Tibial nerve (tissue), 4 donors: ENCODE measurements around the gene FAM13A. TPM values are rescaled to one million over a fixed set of nuclear protein-coding genes. Genes with fewer than 3 reads are reported as not detected.

ENCODE experiments used
- DNase-seq, 2 donors: peaks; one replicate each; pipeline ENCODE4 v3.0.0-alpha.2; 2019; ENCODE audit warnings: low spot score in 2 of 2
- H3K27ac ChIP-seq, 4 donors: fragments of 200-600 bp; sonication (generic) in 3 of 4; one replicate each; pipeline ENCODE4 v1.5.1; 2017 to 2019; ENCODE audit warnings: mild to moderate bottlenecking in 1 of 4
- H3K27me3 ChIP-seq, 2 donors: fragments of 200-600 bp; sonication (generic) in 1 of 2; one replicate each; pipeline versions ENCODE4 v1.5.1 to v1.6.0; 2017 to 2019
- H3K36me3 ChIP-seq, 3 donors: fragments of 200-600 bp; sonication (generic); one replicate each; pipeline ENCODE4 v1.5.1; 2018 to 2019
- H3K4me1 ChIP-seq, 4 donors: fragments of 200-600 bp; sonication (generic) in 3 of 4; one replicate each; pipeline ENCODE4 v1.5.1; 2017 to 2019
- H3K4me3 ChIP-seq, 4 donors: fragments of 200-600 bp; sonication (generic) in 3 of 4; one replicate each; pipeline ENCODE4 v1.5.1; 2017 to 2019; ENCODE audit warnings: mild to moderate bottlenecking in 1 of 4, moderate library complexity in 1 of 4
- H3K9me3 ChIP-seq, 4 donors: fragments of 200-600 bp; sonication (generic) in 3 of 4; one replicate each; pipeline ENCODE4 v1.5.1; 2017 to 2019
- EP300 ChIP-seq, 2 donors: sonication (generic); formaldehyde crosslinking; IDR thresholded peaks; one replicate each; pipeline ENCODE4 v1.6.1; 2017; ENCODE audit warnings: antibody characterized with exemption in 2 of 2, mild to moderate bottlenecking in 1 of 2
- POLR2A ChIP-seq, 2 donors: fragments of 450-650 bp; IDR thresholded peaks; one replicate each; pipeline ENCODE4 v1.6.1; 2017; ENCODE audit warnings: antibody characterized with exemption in 2 of 2, mild to moderate bottlenecking in 2 of 2, moderate library complexity in 2 of 2
- WGBS, 2 donors: methylation state at CpG; one replicate each; pipeline ENCODE4 v1.1.5; 2018; 5-methylcytosine and 5-hydroxymethylcytosine counted together
- total RNA-seq, 4 donors: library from RNA; depleted of rRNA; stranded (reverse); fragments of >200 nt; gene quantifications; one replicate each; pipeline ENCODE4 v1.1.0, GENCODE V29; 2016
- TF ChIP-seq, protein P1 (sequence below), 5 experiments: fragments of 200-600 bp in 3 of 5; fragments of 450-650 bp in 2 of 5; sonication (generic) in 3 of 5; IDR thresholded peaks; one replicate each; pipeline ENCODE4 v1.5.1; 2016 to 2019; ENCODE audit warnings: antibody characterized with exemption in 5 of 5, mild to moderate bottlenecking in 3 of 5, moderate library complexity in 2 of 5

Gene FAM13A
- total RNA-seq, 4 donors from 2014 or later, result 48.8 to 77.6 (median 58.8) TPM

DNA sequence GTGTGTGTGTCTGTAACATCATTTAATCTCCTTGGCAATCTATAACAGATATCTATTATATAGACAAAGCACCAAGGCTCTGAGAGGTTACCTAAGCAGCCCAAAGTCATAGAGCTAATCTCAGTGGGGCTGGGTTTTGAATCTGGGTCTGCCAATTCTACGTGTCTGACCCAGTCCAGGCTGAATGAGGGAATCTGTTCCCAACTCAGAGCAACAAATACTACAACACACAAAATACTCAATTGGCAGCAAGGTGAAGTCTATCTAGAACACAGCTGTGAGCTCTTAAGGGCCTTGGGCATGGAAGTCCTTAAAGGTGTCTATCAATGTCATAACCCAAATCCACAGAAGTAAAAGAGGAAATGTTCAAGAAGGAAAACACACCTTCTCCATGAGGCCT, 311.8 kb downstream of the FAM13A start:
- peaks cover 0 to 40% (median 0%) of the 10 kb centered on the region in 3 donors for H3K36me3 ChIP-seq
- TF ChIP-seq, protein P1, sequence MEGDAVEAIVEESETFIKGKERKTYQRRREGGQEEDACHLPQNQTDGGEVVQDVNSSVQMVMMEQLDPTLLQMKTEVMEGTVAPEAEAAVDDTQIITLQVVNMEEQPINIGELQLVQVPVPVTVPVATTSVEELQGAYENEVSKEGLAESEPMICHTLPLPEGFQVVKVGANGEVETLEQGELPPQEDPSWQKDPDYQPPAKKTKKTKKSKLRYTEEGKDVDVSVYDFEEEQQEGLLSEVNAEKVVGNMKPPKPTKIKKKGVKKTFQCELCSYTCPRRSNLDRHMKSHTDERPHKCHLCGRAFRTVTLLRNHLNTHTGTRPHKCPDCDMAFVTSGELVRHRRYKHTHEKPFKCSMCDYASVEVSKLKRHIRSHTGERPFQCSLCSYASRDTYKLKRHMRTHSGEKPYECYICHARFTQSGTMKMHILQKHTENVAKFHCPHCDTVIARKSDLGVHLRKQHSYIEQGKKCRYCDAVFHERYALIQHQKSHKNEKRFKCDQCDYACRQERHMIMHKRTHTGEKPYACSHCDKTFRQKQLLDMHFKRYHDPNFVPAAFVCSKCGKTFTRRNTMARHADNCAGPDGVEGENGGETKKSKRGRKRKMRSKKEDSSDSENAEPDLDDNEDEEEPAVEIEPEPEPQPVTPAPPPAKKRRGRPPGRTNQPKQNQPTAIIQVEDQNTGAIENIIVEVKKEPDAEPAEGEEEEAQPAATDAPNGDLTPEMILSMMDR (IDR thresholded peaks at IDR 0.05), result no peak
- TF ChIP-seq POLR2A (IDR thresholded peaks at IDR 0.05) (no peak), EP300 (IDR thresholded peaks at IDR 0.05) (no peak)
- DNase-seq, result no peak
- H3K4me3 ChIP-seq, result no peak overlapping the region
- WGBS, 2 donors, result 47 to 88% methylated on average over 1 of the region's 1 CpG
- H3K9me3 ChIP-seq, result no peaks in the 10 kb centered on the region
- H3K27ac ChIP-seq, result peak overlapping the region in 3 of 4 donors; percentile 10 to 70 (median 62)
- no peaks in the 10 kb centered on the region for H3K27me3 ChIP-seq
- peaks cover 0 to 29% (median 4%) of the 10 kb centered on the region in 4 donors for H3K4me1 ChIP-seq

DNA sequence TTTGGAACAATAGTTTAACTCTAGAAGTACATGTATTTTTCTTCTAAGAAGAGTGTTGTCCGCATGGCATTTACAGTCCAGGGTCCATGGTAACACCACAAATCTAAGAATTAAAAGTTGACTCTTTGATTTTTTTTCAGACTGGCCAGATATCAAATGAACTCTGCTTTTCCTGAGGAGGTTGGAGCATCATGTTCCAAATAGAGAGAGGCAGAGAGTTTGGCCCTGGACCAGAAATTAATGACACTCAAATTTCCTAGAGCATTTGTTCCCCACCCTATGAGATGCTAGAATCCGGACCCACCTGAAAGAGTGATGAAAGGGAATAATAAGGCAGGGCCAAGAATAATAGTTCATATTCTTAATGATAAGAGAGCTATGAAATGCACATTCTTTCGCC, 312.4 kb downstream of the FAM13A start:
- no peaks in the 10 kb centered on the region for H3K9me3 ChIP-seq
- H3K27ac ChIP-seq, result peak overlapping the region in 2 of 4 donors; percentile 62 to 70
- H3K4me3 ChIP-seq, result no peak overlapping the region
- TF ChIP-seq, protein P1 (IDR thresholded peaks at IDR 0.05), result no peak
- TF ChIP-seq POLR2A (IDR thresholded peaks at IDR 0.05) (no peak), EP300 (IDR thresholded peaks at IDR 0.05) (no peak)
- H3K36me3 ChIP-seq, result peaks cover 0 to 34% (median 0%) of the 10 kb centered on the region in 3 donors
- 76 to 88% methylated on average over 3 of the region's 3 CpGs for WGBS, 2 donors
- H3K4me1 ChIP-seq, result peaks cover 0 to 29% (median 4%) of the 10 kb centered on the region in 4 donors
- no peaks in the 10 kb centered on the region for H3K27me3 ChIP-seq
- no peak for DNase-seq

DNA sequence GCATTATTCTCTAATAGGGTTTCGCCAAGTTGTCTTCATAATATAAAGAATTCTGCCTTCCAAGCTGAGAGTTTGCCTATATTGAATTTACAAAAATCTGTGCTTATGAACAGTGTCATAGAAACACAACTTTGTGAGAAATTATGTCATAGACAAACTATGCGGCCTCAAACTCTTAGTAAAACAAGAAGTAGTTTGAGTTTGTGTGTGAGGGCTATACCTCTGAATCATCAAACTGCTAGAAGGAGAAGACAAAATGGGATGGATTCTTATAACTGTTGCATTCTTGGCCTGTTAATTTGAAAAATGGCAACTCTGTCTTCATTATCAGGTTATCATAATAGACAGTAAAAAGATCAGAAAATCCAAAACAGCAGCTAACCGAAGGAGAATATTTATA, 313.3 kb downstream of the FAM13A start:
- TF ChIP-seq EP300 (IDR thresholded peaks at IDR 0.05) (no peak), POLR2A (IDR thresholded peaks at IDR 0.05) (no peak)
- TF ChIP-seq, protein P1 (IDR thresholded peaks at IDR 0.05), result no peak
- no peaks in the 10 kb centered on the region for H3K27me3 ChIP-seq
- H3K9me3 ChIP-seq, result no peaks in the 10 kb centered on the region
- H3K36me3 ChIP-seq, result peaks cover 0 to 28% (median 0%) of the 10 kb centered on the region in 3 donors
- H3K4me3 ChIP-seq, result no peak overlapping the region
- peaks cover 0 to 32% (median 5%) of the 10 kb centered on the region in 4 donors for H3K4me1 ChIP-seq
- peak overlapping the region in 1 of 4 donors; percentile 62 for H3K27ac ChIP-seq
- no peak for DNase-seq
- WGBS, 2 donors, result 73% methylated on average over 3 of the region's 3 CpGs

DNA sequence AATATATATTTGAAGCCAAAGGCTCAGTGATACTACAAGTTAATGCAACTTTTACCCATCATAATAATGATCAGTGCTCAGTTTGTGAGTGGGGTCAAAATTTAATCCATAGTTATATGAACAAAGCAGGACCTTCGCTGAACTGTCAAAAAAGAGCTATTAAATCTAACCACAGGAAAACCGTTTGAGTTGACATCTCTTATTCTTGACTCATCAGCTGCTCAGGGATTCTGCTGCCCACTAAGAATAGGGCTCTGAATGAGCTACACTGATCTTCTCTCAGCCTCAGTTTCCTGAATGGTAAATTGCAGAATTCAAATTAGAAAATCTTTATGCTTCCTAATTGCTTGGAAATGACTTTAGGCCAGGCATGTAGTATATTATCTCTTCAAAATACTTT, 314.4 kb downstream of the FAM13A start:
- no peaks in the 10 kb centered on the region for H3K27me3 ChIP-seq
- WGBS, 2 donors, result 69 to 71% methylated on average over 2 of the region's 2 CpGs
- no peaks in the 10 kb centered on the region for H3K9me3 ChIP-seq
- H3K36me3 ChIP-seq, result peaks cover 0 to 28% (median 0%) of the 10 kb centered on the region in 3 donors
- no peak for DNase-seq
- TF ChIP-seq EP300 (IDR thresholded peaks at IDR 0.05), result no peak
- no peak for TF ChIP-seq POLR2A (IDR thresholded peaks at IDR 0.05)
- TF ChIP-seq, protein P1 (IDR thresholded peaks at IDR 0.05), result no peak
- H3K4me1 ChIP-seq, result peaks cover 0 to 43% (median 8%) of the 10 kb centered on the region in 4 donors
- H3K27ac ChIP-seq, result no peak overlapping the region
- no peak overlapping the region for H3K4me3 ChIP-seq

DNA sequence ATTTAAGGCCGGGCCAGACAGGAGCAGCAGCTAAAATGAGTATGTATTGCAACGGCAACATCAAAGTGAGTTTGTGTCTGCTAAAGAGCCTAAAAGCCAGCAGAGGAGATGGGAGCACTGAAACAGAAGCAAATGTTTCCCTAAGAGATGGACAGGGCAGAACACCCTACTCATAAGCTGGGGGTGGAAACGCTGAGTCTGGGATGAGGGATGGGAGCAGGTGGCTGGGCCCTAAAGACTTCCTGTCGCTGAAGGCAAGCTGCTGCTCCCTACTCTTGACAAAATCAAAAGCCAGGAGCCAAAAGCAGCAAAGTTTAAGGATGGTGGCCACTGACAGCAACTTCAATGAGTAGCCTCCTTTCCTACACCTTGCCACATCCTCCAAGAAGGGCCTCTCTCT, 318.8 kb downstream of the FAM13A start:
- Histone ChIP-seq H3K36me3 (peaks cover 0 to 26% (median 0%) of the 10 kb centered on the region in 3 donors), H3K27ac (peak overlapping the region in 3 of 4 donors; percentile 15 to 76 (median 63)), H3K9me3 (no peaks in the 10 kb centered on the region), H3K27me3 (no peaks in the 10 kb centered on the region), H3K4me1 (peaks cover 0 to 45% (median 7%) of the 10 kb centered on the region in 4 donors), H3K4me3 (no peak overlapping the region)
- TF ChIP-seq POLR2A (IDR thresholded peaks at IDR 0.05), result no peak
- TF ChIP-seq, protein P1 (IDR thresholded peaks at IDR 0.05), result no peak
- no peak for TF ChIP-seq EP300 (IDR thresholded peaks at IDR 0.05)
- WGBS, 2 donors, result 81 to 86% methylated on average over 4 of the region's 4 CpGs
- DNase-seq, result no peak
